HepG2 (cell line): Measurements from ENCODE around the gene NISCH. TPM values are rescaled to one million over a fixed set of nuclear protein-coding genes. Genes with fewer than 3 reads are reported as not detected.

ENCODE experiments used
- ATAC-seq: fragments of 200-7000 bp; cut with Tn5 transposase; 3 replicates; pipeline ENCODE4 v1.9.1; 2020; ENCODE audit warnings: mild to moderate bottlenecking, moderate library complexity
- BruUV-seq: library from RNA; stranded (reverse); fragments of 400-500 nt; replicated peaks from 2 replicates; lab custom pipeline; 2021; lab: Mats Ljungman, UMichigan
- CTCF ChIA-PET: fragments of 300-600 bp; formaldehyde crosslinking; extraction: SDS; loops from one replicate; lab custom pipeline; 2021; ENCODE audit warnings: low total read pairs, inconsistent platforms, low intra/inter-chr PET ratio; lab: Yijun Ruan, JAX
- POLR2A ChIA-PET: fragments of 350-600 bp; sonication (Branson Sonifier 250); formaldehyde crosslinking; loops from one replicate; lab custom pipeline; 2020; ENCODE audit warnings: antibody characterized with exemption, inconsistent platforms; lab: Yijun Ruan, JAX
- DNase-seq: peaks from one replicate; pipeline ENCODE4 v3.0.0-alpha.2; 2015; ENCODE audit warnings: low spot score
- FAIRE-seq: peaks from 3 replicates; lab custom pipeline; 2011; peaks lifted over from hg19 to GRCh38; lab: Jason Lieb, UNC
- H2AFZ ChIP-seq: one replicate; pipeline ENCODE4 v1.6.1; 2011; ENCODE audit warnings: low read length, inconsistent platforms
- H3K27ac ChIP-seq: fragments of 300-600 bp; 3 replicates; pipeline ENCODE4 v1.8.0; 2011; ENCODE audit warnings: mixed run types, mild to moderate bottlenecking, mixed read lengths, low read length, inconsistent platforms; ENCODE audit not compliant: insufficient read depth; ENCODE audit errors: extremely low read length
- H3K27me3 ChIP-seq, 2 experiments: fragments of 200-600 bp in 1 of 2; 2 replicates in 1 of 2; 3 replicates in 1 of 2; pipeline versions ENCODE4 v1.6.0 to v1.8.0; 2011; ENCODE audit warnings: low read length in 2 of 2, mild to moderate bottlenecking in 2 of 2, moderate library complexity in 2 of 2, inconsistent platforms in 1 of 2; ENCODE audit not compliant: insufficient read depth in 2 of 2, control insufficient read depth in 1 of 2
- H3K36me3 ChIP-seq, 2 experiments: fragments of 200-600 bp in 1 of 2; replicated peaks in 1 of 2; 2 replicates in 1 of 2; 3 replicates in 1 of 2; pipeline versions ENCODE4 v1.5.1 to v1.8.0; 2011; ENCODE audit warnings: low read length in 2 of 2, inconsistent platforms in 1 of 2; ENCODE audit not compliant: insufficient read depth in 2 of 2, control insufficient read depth in 1 of 2
- H3K4me1 ChIP-seq: 2 replicates; pipeline ENCODE4 v1.5.1; 2012; ENCODE audit warnings: low read length, inconsistent platforms; ENCODE audit not compliant: insufficient read depth
- H3K4me2 ChIP-seq: 2 replicates; pipeline ENCODE4 v1.6.0; 2011; ENCODE audit warnings: low read depth, low read length, inconsistent platforms
- H3K4me3 ChIP-seq, 3 experiments: fragments of 200-600 bp in 1 of 3; sonication (generic), shearing (Covaris generic) in 1 of 3; replicated peaks in 1 of 3; 2 replicates each; pipeline ENCODE4 v1.5.1; 2011 to 2016; ENCODE audit warnings: low read length in 3 of 3, inconsistent platforms in 2 of 3, low read depth in 2 of 3, mild to moderate bottlenecking in 2 of 3, control low read depth in 1 of 3, mixed read lengths in 1 of 3; ENCODE audit not compliant: insufficient read depth in 1 of 3
- H3K79me2 ChIP-seq: one replicate; pipeline ENCODE4 v1.6.1; 2011; ENCODE audit warnings: low read length, inconsistent platforms; ENCODE audit not compliant: insufficient read depth
- H3K9ac ChIP-seq: 2 replicates; pipeline ENCODE4 v1.6.0; 2011; ENCODE audit warnings: mild to moderate bottlenecking, low read depth, low read length, inconsistent platforms; ENCODE audit not compliant: insufficient read depth
- H3K9me3 ChIP-seq: 2 replicates; pipeline ENCODE4 v1.5.1; 2012; ENCODE audit warnings: mild to moderate bottlenecking, low read length
- H4K20me1 ChIP-seq: 2 replicates; pipeline ENCODE4 v1.6.0; 2011; ENCODE audit warnings: inconsistent platforms, mild to moderate bottlenecking, low read length, moderate library complexity; ENCODE audit not compliant: insufficient read depth
- CREBL2 ChIP-seq: sonication (generic); formaldehyde crosslinking; IDR thresholded peaks from 2 replicates; pipeline ENCODE4 v1.8.1; 2023; ENCODE audit warnings: missing genetic modification reagents, mild to moderate bottlenecking, borderline replicate concordance
- FOXJ3 ChIP-seq: sonication (generic); formaldehyde crosslinking; IDR thresholded peaks from 2 replicates; pipeline ENCODE4 v1.4.0; 2020; ENCODE audit warnings: missing genetic modification reagents, mild to moderate bottlenecking, borderline replicate concordance
- KLF16 ChIP-seq, 2 experiments: sonication (generic) in 1 of 2; formaldehyde crosslinking in 1 of 2; IDR thresholded peaks; 2 replicates each; pipeline versions ENCODE4 v1.6.1 to v1.8.0; 2016 to 2023; ENCODE audit warnings: missing genetic modification reagents in 2 of 2, missing compliant biosample characterization in 1 of 2
- MTERF4 ChIP-seq: sonication (generic); formaldehyde crosslinking; IDR thresholded peaks from 2 replicates; pipeline ENCODE4 v1.8.0; 2023; ENCODE audit warnings: mild to moderate bottlenecking, missing genetic modification reagents
- MXI1 ChIP-seq: IDR thresholded peaks from 3 replicates; pipeline ENCODE4 v1.6.1; 2012; ENCODE audit warnings: low read depth, low read length, inconsistent platforms, borderline replicate concordance
- MYNN ChIP-seq: sonication (generic); formaldehyde crosslinking; IDR thresholded peaks from 2 replicates; pipeline ENCODE4 v1.4.0; 2020; ENCODE audit warnings: mild to moderate bottlenecking, low read depth, missing genetic modification reagents
- ZNF577 ChIP-seq: sonication (generic); formaldehyde crosslinking; IDR thresholded peaks from 2 replicates; pipeline ENCODE4 v1.4.0; 2020; ENCODE audit warnings: mild to moderate bottlenecking, low read depth, missing genetic modification reagents, borderline replicate concordance
- ZNF639 ChIP-seq: conservative IDR thresholded peaks from 2 replicates; pipeline ENCODE4 v1.6.1; 2018; ENCODE audit warnings: missing genetic modification reagents
- ZNF766 ChIP-seq: sonication (generic); formaldehyde crosslinking; IDR thresholded peaks from 2 replicates; pipeline ENCODE4 v1.5.0; 2020; ENCODE audit warnings: missing genetic modification reagents, borderline replicate concordance
- WGBS: methylation state at CpG from one replicate; pipeline ENCODE4 v1.1.6; 2017; ENCODE audit warnings: low lambda C conversion rate; 5-methylcytosine and 5-hydroxymethylcytosine counted together
- in situ Hi-C: cut with HindIII; loops from 2 replicates; pipeline ENCODE4 v1.10.0; 2017; ENCODE audit warnings: low pct_unique_long_range_greater_than_20kb; ENCODE audit not compliant: extremely low pct_ligation_motif_present
- intact Hi-C: fragments of 100-400 bp; cut with micrococcal nuclease; formaldehyde crosslinking; loops from one replicate; pipeline ENCODE4 v1.10.0; 2022; ENCODE audit not compliant: unreplicated experiment
- polyA plus RNA-seq, 8 experiments: library from polyadenylated mRNA; depleted of rRNA in 3 of 8; stranded (reverse) in 7 of 8; unstranded in 1 of 8; fragments of >200 nt; fragmentation: Illumina TruSeq in 4 of 8; extraction: Trizol in 4 of 8; gene quantifications; 2 replicates each; pipeline versions ENCODE4 v1.2.1 to v1.2.3, GENCODE V29; 2011 to 2016; ENCODE audit warnings: low read depth in 4 of 8, missing spikeins in 1 of 8, mixed read lengths in 1 of 8; ENCODE audit not compliant: insufficient read depth in 1 of 8
- total RNA-seq, 5 experiments: library from RNA; depleted of rRNA; stranded (reverse); fragments of >200 nt; fragmentation: Illumina TruSeq; extraction: Trizol; gene quantifications; 2 replicates each; pipeline ENCODE4 v1.2.3, GENCODE V29; 2016; ENCODE audit warnings: low read depth in 1 of 5
- TF ChIP-seq, protein P1 (sequence below): sonication (generic); formaldehyde crosslinking; conservative IDR thresholded peaks from 2 replicates; pipeline ENCODE4 v1.4.0; 2020; ENCODE audit warnings: missing genetic modification reagents
- TF ChIP-seq, protein P2 (sequence below): sonication (generic); formaldehyde crosslinking; IDR thresholded peaks from 2 replicates; pipeline ENCODE4 v1.4.0; 2020; ENCODE audit warnings: missing genetic modification reagents
- TF ChIP-seq, protein P3 (sequence below): sonication (generic); formaldehyde crosslinking; IDR thresholded peaks from 2 replicates; pipeline ENCODE4 v1.4.0; 2020; ENCODE audit warnings: missing genetic modification reagents, borderline replicate concordance

NISCH gene
- total and polyA plus RNA-seq, 2 of the 13 experiments (the other 11 are each of a cell fraction or from before 2014, with no cell fraction given), result 27.0 to 47.6 TPM

DNA sequence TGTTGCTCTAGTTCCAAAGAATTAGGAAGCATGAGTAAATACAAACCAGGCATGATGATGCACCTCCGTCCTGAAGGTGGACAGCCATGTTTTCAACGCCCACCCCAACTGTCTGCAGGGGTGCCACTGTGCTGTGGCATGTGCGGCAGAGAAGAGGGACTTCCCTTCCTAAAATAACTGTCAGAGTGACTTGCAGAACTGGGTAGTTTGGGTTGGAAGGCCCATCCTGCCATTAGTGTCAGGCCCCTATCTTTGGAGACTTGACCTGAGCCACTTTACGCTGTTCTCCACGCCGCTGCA is 22.3 kb downstream of the NISCH start:
- 98% methylated on average over 6 of the region's 6 CpGs for WGBS
- FAIRE-seq (no peak), ATAC-seq (no peak), DNase-seq (no peak)
- ChIA-PET CTCF (no interaction called here), POLR2A (no interaction called here)
- H3K79me2 ChIP-seq, result no peaks in the 10 kb centered on the region
- H3K27ac ChIP-seq, result no peak overlapping the region
- peaks cover 47 to 85% of the 10 kb centered on the region in 2 experiments for H3K36me3 ChIP-seq
- no peaks in the 10 kb centered on the region for H3K27me3 ChIP-seq
- H3K4me1 ChIP-seq, result no peaks in the 10 kb centered on the region
- no peak overlapping the region for H3K4me2 ChIP-seq
- in situ Hi-C loops, result no loop called here
- intact Hi-C loops, result no loop called here
- H3K9me3 ChIP-seq, result no peaks in the 10 kb centered on the region
- BruUV-seq, result no TSS peak
- no peak overlapping the region for H3K4me3 ChIP-seq
- no peak overlapping the region for H3K9ac ChIP-seq
- no peaks in the 10 kb centered on the region for H4K20me1 ChIP-seq
- no peak overlapping the region for H2AFZ ChIP-seq
- no peak for TF ChIP-seq ZNF766 (CRISPR knock-in tag)
- TF ChIP-seq, protein P1, sequence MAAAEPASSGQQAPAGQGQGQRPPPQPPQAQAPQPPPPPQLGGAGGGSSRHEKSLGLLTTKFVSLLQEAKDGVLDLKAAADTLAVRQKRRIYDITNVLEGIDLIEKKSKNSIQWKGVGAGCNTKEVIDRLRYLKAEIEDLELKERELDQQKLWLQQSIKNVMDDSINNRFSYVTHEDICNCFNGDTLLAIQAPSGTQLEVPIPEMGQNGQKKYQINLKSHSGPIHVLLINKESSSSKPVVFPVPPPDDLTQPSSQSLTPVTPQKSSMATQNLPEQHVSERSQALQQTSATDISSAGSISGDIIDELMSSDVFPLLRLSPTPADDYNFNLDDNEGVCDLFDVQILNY (CRISPR knock-in tag), result no peak
- TF ChIP-seq, protein P2, sequence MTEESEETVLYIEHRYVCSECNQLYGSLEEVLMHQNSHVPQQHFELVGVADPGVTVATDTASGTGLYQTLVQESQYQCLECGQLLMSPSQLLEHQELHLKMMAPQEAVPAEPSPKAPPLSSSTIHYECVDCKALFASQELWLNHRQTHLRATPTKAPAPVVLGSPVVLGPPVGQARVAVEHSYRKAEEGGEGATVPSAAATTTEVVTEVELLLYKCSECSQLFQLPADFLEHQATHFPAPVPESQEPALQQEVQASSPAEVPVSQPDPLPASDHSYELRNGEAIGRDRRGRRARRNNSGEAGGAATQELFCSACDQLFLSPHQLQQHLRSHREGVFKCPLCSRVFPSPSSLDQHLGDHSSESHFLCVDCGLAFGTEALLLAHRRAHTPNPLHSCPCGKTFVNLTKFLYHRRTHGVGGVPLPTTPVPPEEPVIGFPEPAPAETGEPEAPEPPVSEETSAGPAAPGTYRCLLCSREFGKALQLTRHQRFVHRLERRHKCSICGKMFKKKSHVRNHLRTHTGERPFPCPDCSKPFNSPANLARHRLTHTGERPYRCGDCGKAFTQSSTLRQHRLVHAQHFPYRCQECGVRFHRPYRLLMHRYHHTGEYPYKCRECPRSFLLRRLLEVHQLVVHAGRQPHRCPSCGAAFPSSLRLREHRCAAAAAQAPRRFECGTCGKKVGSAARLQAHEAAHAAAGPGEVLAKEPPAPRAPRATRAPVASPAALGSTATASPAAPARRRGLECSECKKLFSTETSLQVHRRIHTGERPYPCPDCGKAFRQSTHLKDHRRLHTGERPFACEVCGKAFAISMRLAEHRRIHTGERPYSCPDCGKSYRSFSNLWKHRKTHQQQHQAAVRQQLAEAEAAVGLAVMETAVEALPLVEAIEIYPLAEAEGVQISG (CRISPR knock-in tag), result no peak
- TF ChIP-seq, protein P3, sequence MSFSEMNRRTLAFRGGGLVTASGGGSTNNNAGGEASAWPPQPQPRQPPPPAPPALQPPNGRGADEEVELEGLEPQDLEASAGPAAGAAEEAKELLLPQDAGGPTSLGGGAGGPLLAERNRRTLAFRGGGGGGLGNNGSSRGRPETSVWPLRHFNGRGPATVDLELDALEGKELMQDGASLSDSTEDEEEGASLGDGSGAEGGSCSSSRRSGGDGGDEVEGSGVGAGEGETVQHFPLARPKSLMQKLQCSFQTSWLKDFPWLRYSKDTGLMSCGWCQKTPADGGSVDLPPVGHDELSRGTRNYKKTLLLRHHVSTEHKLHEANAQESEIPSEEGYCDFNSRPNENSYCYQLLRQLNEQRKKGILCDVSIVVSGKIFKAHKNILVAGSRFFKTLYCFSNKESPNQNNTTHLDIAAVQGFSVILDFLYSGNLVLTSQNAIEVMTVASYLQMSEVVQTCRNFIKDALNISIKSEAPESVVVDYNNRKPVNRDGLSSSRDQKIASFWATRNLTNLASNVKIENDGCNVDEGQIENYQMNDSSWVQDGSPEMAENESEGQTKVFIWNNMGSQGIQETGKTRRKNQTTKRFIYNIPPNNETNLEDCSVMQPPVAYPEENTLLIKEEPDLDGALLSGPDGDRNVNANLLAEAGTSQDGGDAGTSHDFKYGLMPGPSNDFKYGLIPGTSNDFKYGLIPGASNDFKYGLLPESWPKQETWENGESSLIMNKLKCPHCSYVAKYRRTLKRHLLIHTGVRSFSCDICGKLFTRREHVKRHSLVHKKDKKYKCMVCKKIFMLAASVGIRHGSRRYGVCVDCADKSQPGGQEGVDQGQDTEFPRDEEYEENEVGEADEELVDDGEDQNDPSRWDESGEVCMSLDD (CRISPR knock-in tag), result no peak
- TF ChIP-seq KLF16 (CRISPR knock-in tag; IDR thresholded peaks at IDR 0.05), result no peak
- TF ChIP-seq MYNN (CRISPR knock-in tag), result no peak
- no peak for TF ChIP-seq ZNF639 (CRISPR knock-in tag)
- TF ChIP-seq CREBL2 (CRISPR knock-in tag), result no peak
- no peak for TF ChIP-seq MXI1
- TF ChIP-seq FOXJ3 (CRISPR knock-in tag), result no peak
- no peak for TF ChIP-seq ZNF577 (CRISPR knock-in tag)
- TF ChIP-seq MTERF4 (CRISPR knock-in tag), result no peak
